DND-41 (cell line): ENCODE results near the gene DISP1.

Experiments used
- CTCF ChIP-seq: IDR thresholded peaks from 2 replicates; pipeline ENCODE4 v1.5.1; 2012; ENCODE audit warnings: borderline replicate concordance, low read length, moderate library complexity, mild to moderate bottlenecking; ENCODE audit not compliant: poor library complexity, severe bottlenecking; ENCODE audit errors: extremely low read depth
- EZH2 ChIP-seq: IDR thresholded peaks from 3 replicates; pipeline ENCODE4 v1.6.1; 2012; ENCODE audit warnings: borderline replicate concordance, low read depth, mild to moderate bottlenecking, moderate library complexity, low read length, inconsistent platforms; ENCODE audit not compliant: severe bottlenecking

DNA sequence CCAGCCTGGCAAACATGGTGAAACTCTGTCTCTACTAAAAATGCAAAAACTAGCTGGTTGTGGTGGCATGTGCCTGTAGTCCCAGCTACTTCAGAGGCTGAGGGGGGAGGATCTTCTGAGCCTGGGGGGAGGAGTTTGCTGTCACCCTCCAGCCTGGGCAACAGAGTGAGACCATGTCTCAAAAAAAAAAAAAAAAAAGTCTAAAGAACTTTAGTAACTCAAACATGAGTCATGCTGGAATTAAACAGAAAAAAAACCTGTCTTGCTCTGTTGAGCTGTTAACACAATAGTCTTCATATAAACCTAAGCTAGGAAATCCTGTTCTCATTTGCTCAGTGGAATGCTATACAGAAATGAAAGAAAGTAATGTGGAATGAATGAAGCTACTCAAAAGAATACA, 16.7 kb upstream of the DISP1 start:
- no peak for TF ChIP-seq CTCF
- TF ChIP-seq EZH2: no peak
